ENCODE data around the gene FARP1.

- no peak for TF ChIP-seq POLR2AphosphoS5 (IDR thresholded peaks at IDR 0.05; ENCODE audit: low read depth, low read length)
- TF ChIP-seq TAF1 (IDR thresholded peaks at IDR 0.05; ENCODE audit: borderline replicate concordance, insufficient read depth, low read length): no peak
- no peak for TF ChIP-seq REST (IDR thresholded peaks at IDR 0.05; ENCODE audit: insufficient read depth in 1 of 2, low read depth in 2 of 2, low read length in 2 of 2)
- TF ChIP-seq SIN3A (IDR thresholded peaks at IDR 0.05; ENCODE audit: borderline replicate concordance, insufficient read depth, low read length): no peak
Observed at GRCh38 chr13:98103531-98103930, 39.4 kb upstream of the FARP1 start.

All from PFSK-1 (cell line).